Measurements from ENCODE around the gene FADS3. TPM values are rescaled to one million over a fixed set of nuclear protein-coding genes. Genes with fewer than 3 reads are reported as not detected.

The FADS3 gene
- total RNA-seq, 1 donor from 2014 or later, result 10.1 TPM

DNA sequence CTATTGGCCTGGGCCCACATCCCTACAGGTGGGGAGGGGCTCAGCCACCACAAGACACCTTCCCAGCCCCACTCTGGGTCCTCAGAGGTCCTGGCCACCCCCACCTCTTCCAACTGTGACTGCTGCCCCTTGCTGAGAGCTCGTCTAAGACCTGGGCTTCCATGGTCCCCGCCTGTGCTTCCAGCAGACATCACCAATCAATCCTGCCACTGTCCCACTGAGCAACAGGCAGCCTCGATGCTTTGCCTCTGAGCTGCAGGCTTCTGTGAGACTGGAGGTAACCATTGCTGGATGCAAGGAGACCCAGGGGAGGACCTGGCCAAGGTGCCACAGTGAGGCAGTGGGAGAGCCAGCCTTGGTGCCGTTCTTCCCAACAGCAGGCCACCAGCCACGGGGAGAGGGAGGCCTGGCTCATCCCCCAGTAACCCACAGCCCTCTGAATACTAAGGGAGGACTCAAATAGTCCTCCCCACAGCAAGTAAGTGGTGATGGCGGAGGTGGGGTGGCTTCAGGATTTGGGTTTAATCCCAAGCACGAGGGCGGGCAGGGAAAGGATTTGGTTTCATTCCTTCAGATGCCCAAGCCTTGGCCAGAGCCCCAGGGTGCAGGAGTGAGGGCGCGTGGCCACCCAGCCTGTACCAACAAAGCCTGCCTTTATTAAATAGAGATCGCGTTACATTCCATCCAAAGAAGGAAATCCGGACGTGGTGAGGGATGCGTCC lies 5.5 kb upstream of the FADS3 start:
- Mint-ChIP-seq H3K4me1 (peaks cover 10% of the 10 kb centered on the region), H3K4me3 (no peak overlapping the region), H3K27me3 (ENCODE audit: insufficient read depth, low read depth) (peaks cover 9% of the 10 kb centered on the region), H3K36me3 (no peaks in the 10 kb centered on the region), H3K9me3 (no peaks in the 10 kb centered on the region), H3K27ac (no peak overlapping the region)
- H3K4me1 ChIP-seq, result no peaks in the 10 kb centered on the region
- no peak overlapping the region for H2AFZ ChIP-seq (replicated peaks)
- peaks cover 15% of the 10 kb centered on the region for H3K27me3 ChIP-seq
- no peaks in the 10 kb centered on the region for H4K20me1 ChIP-seq (ENCODE audit: low read depth)
- H3K9me3 ChIP-seq (ENCODE audit: low read depth), result no peaks in the 10 kb centered on the region
- no peak for TF ChIP-seq CTCF (IDR thresholded peaks at IDR 0.05)
- no peak overlapping the region for H3K4me2 ChIP-seq
- H3K27ac ChIP-seq, result no peak overlapping the region
- peaks cover 12% of the 10 kb centered on the region for H3F3A ChIP-seq (ENCODE audit: low read depth)
- no peaks in the 10 kb centered on the region for H3K79me2 ChIP-seq (ENCODE audit: low read depth)
- no peak overlapping the region for H3K4me3 ChIP-seq
- no peaks in the 10 kb centered on the region for H3K36me3 ChIP-seq
- DNase-seq (ENCODE audit: low spot score), result no peak
- H3K9ac ChIP-seq, result no peak overlapping the region

DNA sequence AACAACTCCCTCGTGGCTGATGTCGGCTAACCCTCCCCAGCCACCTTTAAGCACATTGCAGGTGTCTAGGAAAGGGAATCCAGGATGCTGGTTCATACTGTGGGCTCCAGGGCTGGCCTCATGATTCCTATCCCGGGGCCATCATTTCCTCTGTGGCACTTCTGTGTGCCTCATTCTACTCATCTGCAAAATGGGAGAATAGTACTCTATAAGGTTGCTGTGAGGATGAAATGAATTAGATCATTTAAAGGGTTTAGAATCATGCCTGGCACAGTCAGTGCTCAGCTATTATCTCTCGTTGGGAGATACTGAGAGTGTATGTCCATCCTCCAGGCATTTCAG lies 4.3 kb upstream of the FADS3 start:
- Histone ChIP-seq H3K9me3 (ENCODE audit: low read depth) (no peaks in the 10 kb centered on the region), H3K4me2 (no peak overlapping the region), H3K36me3 (no peaks in the 10 kb centered on the region), H3K27me3 (peaks cover 18% of the 10 kb centered on the region), H3K27ac (no peak overlapping the region), H3K79me2 (ENCODE audit: low read depth) (no peaks in the 10 kb centered on the region), H4K20me1 (ENCODE audit: low read depth) (no peaks in the 10 kb centered on the region), H3K9ac (no peak overlapping the region), H3K4me3 (no peak overlapping the region), H2AFZ (replicated peaks) (no peak overlapping the region), H3F3A (ENCODE audit: low read depth) (peaks cover 15% of the 10 kb centered on the region), H3K4me1 (peaks cover 5% of the 10 kb centered on the region)
- peaks cover 10% of the 10 kb centered on the region for H3K4me1 Mint-ChIP-seq
- no peaks in the 10 kb centered on the region for H3K9me3 Mint-ChIP-seq
- no peak overlapping the region for H3K27ac Mint-ChIP-seq
- no peak for DNase-seq (ENCODE audit: low spot score)
- H3K4me3 Mint-ChIP-seq, result no peak overlapping the region
- TF ChIP-seq CTCF (IDR thresholded peaks at IDR 0.05), result no peak
- peaks cover 9% of the 10 kb centered on the region for H3K27me3 Mint-ChIP-seq (ENCODE audit: insufficient read depth, low read depth)
- no peaks in the 10 kb centered on the region for H3K36me3 Mint-ChIP-seq

DNA sequence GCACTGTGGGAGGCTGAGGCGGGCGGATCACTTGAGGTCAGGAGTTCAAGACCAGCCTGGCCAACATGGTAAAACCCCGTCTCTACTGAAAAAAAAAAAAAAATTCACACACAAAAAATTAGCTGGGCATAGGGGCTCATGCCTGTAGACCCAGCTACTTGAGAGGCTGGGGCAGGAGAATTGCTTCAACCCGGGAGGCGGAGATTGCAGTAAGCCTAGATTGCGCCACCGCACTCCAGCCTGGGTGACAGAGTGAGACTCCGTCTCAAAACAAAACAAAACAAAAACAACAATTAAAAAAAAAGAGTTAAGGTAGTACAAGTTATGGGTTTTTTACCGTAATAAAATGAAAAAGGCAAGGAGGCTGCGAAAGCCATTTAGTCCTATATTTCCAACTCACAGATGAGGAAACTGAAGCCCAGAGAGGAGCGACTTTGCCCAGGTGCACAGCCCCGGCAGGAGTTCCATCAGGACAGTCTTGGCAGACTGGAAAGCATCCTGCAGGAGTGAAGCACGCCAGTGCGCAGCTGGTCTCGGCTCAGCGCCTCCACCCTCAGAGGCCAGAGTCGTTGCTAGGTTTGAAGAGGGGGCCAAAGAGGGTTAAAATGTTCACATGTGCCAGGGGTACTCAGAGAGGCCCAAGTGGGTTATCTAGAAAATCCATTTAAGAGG lies 3.8 kb upstream of the FADS3 start:
- H3K36me3 ChIP-seq, result no peaks in the 10 kb centered on the region
- H3K4me1 ChIP-seq, result peaks cover 10% of the 10 kb centered on the region
- DNase-seq (ENCODE audit: low spot score), result no peak
- Mint-ChIP-seq H3K4me1 (peaks cover 10% of the 10 kb centered on the region), H3K36me3 (no peaks in the 10 kb centered on the region), H3K27me3 (ENCODE audit: insufficient read depth, low read depth) (peaks cover 9% of the 10 kb centered on the region), H3K27ac (no peak overlapping the region), H3K9me3 (no peaks in the 10 kb centered on the region), H3K4me3 (no peak overlapping the region)
- H3K4me3 ChIP-seq, result no peak overlapping the region
- peaks cover 18% of the 10 kb centered on the region for H3K27me3 ChIP-seq
- H2AFZ ChIP-seq (replicated peaks), result no peak overlapping the region
- no peaks in the 10 kb centered on the region for H3K9me3 ChIP-seq (ENCODE audit: low read depth)
- H3F3A ChIP-seq (ENCODE audit: low read depth), result peaks cover 15% of the 10 kb centered on the region
- TF ChIP-seq CTCF (IDR thresholded peaks at IDR 0.05) (no peak), EZH2phosphoT487 (IDR thresholded peaks at IDR 0.05) (no peak), EZH2 (IDR thresholded peaks at IDR 0.05) (no peak)
- no peak overlapping the region for H3K4me2 ChIP-seq
- no peak overlapping the region for H3K27ac ChIP-seq
- H3K9ac ChIP-seq, result no peak overlapping the region
- peaks cover 2% of the 10 kb centered on the region for H4K20me1 ChIP-seq (ENCODE audit: low read depth)
- H3K79me2 ChIP-seq (ENCODE audit: low read depth), result no peaks in the 10 kb centered on the region
